Measurements from ENCODE around the gene FBXO4.

Gene FBXO4, protein sequence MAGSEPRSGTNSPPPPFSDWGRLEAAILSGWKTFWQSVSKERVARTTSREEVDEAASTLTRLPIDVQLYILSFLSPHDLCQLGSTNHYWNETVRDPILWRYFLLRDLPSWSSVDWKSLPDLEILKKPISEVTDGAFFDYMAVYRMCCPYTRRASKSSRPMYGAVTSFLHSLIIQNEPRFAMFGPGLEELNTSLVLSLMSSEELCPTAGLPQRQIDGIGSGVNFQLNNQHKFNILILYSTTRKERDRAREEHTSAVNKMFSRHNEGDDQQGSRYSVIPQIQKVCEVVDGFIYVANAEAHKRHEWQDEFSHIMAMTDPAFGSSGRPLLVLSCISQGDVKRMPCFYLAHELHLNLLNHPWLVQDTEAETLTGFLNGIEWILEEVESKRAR

DNA sequence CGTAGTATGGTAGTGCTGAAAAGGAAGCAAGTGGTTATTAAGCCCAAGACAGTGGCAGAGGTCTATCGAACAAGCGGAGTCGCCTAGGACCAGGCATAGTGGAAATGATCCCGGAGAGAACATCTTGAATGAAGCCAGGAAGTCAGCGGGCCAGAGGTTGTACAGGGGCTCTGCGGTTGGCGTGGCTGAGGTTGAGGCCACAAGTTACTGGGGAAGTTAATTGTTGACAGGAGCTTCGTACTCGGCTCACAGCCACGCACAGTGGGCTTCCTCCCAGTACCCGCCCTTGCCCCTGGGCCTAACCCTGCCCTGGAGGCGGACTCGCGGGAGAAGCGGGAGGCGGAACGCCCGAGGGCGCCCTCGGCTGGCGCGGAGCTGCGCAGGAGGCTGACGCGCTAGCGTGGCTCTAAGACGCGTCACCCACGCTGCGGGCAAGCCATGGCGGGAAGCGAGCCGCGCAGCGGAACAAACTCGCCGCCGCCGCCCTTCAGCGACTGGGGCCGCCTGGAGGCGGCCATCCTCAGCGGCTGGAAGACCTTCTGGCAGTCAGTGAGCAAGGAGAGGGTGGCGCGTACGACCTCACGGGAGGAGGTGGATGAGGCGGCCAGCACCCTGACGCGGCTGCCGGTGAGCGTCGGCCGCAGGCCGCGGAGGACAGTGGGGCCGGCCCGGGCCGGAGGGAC lies at the start of gene FBXO4:
TSS of gene FBXO4 (plus strand) at position 410 of the 683 bp plus-strand sequence. CDS start at position 439, 29 bp downstream.
- Histone ChIP-seq H3K27me3 (ENCODE audit: low read depth, low read length) (no peaks in the 10 kb centered on the region), H3K27ac (ENCODE audit: low read length) (peak within 1 kb of the TSS; percentile 90), H3K4me1 (ENCODE audit: control insufficient read depth in 1 of 2, insufficient read depth in 2 of 2, low read length in 2 of 2) (peaks cover 0 to 5% of the 10 kb centered on the region in 2 donors)

DNA sequence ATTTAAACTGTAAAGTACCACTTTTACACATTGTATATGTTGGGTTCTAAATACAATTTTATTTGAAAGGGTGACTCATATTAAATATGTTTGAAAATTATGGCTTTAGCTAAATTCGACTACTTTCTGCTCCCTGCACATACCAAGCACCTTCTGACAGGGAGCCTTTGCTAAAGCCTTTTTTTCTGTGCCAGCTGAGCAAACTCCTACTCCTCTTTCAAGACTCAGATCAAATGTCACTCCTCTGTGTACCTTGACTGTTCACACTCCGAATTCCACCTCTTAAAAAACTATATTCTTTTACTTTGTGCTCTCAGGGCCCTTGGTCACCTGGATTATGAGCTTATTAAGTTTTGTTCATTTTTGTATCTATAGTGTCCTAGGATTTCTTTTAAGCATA lies 48.4 kb upstream of the FBXO4 start:
- H3K4me1 ChIP-seq (ENCODE audit: control insufficient read depth in 1 of 2, insufficient read depth in 2 of 2, low read length in 2 of 2), result no peaks in the 10 kb centered on the region

More for the DNA sequence above, at the start of gene FBXO4:
- no peaks in the 10 kb centered on the region for H3K9me3 ChIP-seq (ENCODE audit: control insufficient read depth in 1 of 2, low read length in 2 of 2)
- peak within 1 kb of the TSS; percentile 72 to 73 for H3K4me3 ChIP-seq (ENCODE audit: low read depth in 1 of 2, low read length in 2 of 2)
- peaks cover 11 to 24% of the 10 kb centered on the region in 2 donors for H3K36me3 ChIP-seq (ENCODE audit: control insufficient read depth in 1 of 2, insufficient read depth in 2 of 2, low read length in 2 of 2)

DNA sequence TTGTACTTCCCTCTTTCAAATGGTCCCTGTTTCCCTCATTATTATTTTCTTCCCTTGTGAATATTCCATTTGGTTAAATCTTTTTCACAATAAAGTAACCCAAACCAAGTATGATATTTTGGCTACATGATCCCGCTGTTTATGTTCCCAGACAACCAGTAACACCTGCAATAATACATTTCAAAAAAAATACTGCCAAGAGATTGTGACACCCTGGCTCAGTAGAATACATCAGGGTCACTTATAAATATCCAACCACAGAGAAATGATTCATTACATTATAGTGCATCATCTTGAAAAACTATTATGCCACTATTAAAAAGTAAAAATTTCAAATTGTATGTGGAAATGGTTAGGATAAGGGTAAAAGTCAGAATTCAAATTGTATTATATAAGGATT lies 47.7 kb upstream of the FBXO4 start:
- no peaks in the 10 kb centered on the region for H3K36me3 ChIP-seq (ENCODE audit: control insufficient read depth in 1 of 2, insufficient read depth in 2 of 2, low read length in 2 of 2)
- no peaks in the 10 kb centered on the region for H3K4me1 ChIP-seq (ENCODE audit: control insufficient read depth in 1 of 2, insufficient read depth in 2 of 2, low read length in 2 of 2)
- H3K4me3 ChIP-seq (ENCODE audit: low read depth in 1 of 2, low read length in 2 of 2), result no peak overlapping the region
- H3K27ac ChIP-seq (ENCODE audit: low read length), result no peak overlapping the region
- no peaks in the 10 kb centered on the region for H3K9me3 ChIP-seq (ENCODE audit: control insufficient read depth in 1 of 2, low read length in 2 of 2)
- H3K27me3 ChIP-seq (ENCODE audit: low read depth, low read length), result no peaks in the 10 kb centered on the region

More for the DNA sequence above, 48.4 kb upstream of the FBXO4 start:
- H3K9me3 ChIP-seq (ENCODE audit: control insufficient read depth in 1 of 2, low read length in 2 of 2), result no peaks in the 10 kb centered on the region
- H3K4me3 ChIP-seq (ENCODE audit: low read depth in 1 of 2, low read length in 2 of 2), result no peak overlapping the region
- H3K36me3 ChIP-seq (ENCODE audit: control insufficient read depth in 1 of 2, insufficient read depth in 2 of 2, low read length in 2 of 2), result no peaks in the 10 kb centered on the region
- H3K27ac ChIP-seq (ENCODE audit: low read length), result no peak overlapping the region
- H3K27me3 ChIP-seq (ENCODE audit: low read depth, low read length), result no peaks in the 10 kb centered on the region

DNA sequence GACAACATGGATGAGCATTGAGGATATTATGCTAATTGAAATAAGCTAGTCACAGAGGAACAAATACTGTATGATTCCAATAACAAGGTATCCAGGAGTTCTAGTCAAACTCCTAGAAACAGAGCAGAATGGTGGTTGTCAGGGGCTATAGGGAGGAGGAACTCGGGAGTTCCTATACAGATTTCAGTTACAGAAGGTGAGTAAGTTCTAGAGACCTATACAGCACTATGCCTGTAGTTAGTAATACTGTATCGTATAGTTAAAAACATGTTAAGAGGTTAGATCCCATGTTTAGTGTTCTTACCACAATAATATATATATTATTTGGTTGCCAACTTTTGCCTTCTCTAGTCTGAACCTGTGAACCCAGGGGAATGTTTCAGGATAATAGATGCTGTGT lies 46.9 kb upstream of the FBXO4 start:
- no peaks in the 10 kb centered on the region for H3K4me1 ChIP-seq (ENCODE audit: control insufficient read depth in 1 of 2, insufficient read depth in 2 of 2, low read length in 2 of 2)
- H3K4me3 ChIP-seq (ENCODE audit: low read depth in 1 of 2, low read length in 2 of 2), result no peak overlapping the region
- H3K9me3 ChIP-seq (ENCODE audit: control insufficient read depth in 1 of 2, low read length in 2 of 2), result no peaks in the 10 kb centered on the region
- no peaks in the 10 kb centered on the region for H3K27me3 ChIP-seq (ENCODE audit: low read depth, low read length)
- no peak overlapping the region for H3K27ac ChIP-seq (ENCODE audit: low read length)
- H3K36me3 ChIP-seq (ENCODE audit: control insufficient read depth in 1 of 2, insufficient read depth in 2 of 2, low read length in 2 of 2), result no peaks in the 10 kb centered on the region

DNA sequence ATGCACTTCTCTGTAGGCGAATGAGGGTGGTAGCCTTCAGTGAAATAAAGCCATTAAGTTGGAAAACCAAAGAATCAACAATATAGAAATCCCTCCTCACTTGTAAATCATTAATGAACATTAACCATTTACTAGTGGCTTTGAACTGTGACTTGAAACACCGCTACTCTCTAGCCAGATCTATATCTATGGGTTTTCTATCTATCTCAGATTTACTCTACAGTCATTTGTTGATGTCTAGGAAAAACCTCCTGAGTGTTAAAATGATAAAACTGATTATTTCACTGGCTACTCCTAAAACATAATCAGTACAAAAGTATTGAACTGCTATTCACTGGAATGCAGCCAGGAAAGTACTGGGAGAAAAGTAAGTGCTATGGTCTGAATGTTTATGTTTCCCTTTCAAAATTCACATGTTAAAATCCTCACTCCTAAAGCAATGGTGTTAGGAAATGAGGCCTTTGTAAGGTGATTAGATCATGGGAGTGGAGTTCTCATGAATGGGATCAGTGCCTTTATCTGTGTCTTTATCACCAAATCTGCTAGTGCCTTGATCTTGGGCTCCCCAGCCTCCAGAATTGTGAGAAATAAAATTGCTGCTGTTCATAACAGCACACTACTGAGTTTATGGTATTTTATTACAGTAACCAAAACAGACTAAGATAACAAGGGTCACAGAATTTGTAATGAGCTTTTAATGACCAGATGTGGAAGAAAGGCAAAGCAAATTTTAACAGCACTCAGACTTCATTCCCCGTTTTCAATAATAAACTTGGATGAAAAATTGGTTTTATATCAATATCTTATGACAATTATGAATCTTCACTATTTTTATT lies 46.2 kb upstream of the FBXO4 start:
- H3K27me3 ChIP-seq (ENCODE audit: low read depth, low read length), result no peaks in the 10 kb centered on the region
- no peaks in the 10 kb centered on the region for H3K4me1 ChIP-seq (ENCODE audit: control insufficient read depth in 1 of 2, insufficient read depth in 2 of 2, low read length in 2 of 2)
- no peaks in the 10 kb centered on the region for H3K36me3 ChIP-seq (ENCODE audit: control insufficient read depth in 1 of 2, insufficient read depth in 2 of 2, low read length in 2 of 2)
- no peak overlapping the region for H3K4me3 ChIP-seq (ENCODE audit: low read depth in 1 of 2, low read length in 2 of 2)
- H3K27ac ChIP-seq (ENCODE audit: low read length), result no peak overlapping the region
- H3K9me3 ChIP-seq (ENCODE audit: control insufficient read depth in 1 of 2, low read length in 2 of 2), result no peaks in the 10 kb centered on the region

DNA sequence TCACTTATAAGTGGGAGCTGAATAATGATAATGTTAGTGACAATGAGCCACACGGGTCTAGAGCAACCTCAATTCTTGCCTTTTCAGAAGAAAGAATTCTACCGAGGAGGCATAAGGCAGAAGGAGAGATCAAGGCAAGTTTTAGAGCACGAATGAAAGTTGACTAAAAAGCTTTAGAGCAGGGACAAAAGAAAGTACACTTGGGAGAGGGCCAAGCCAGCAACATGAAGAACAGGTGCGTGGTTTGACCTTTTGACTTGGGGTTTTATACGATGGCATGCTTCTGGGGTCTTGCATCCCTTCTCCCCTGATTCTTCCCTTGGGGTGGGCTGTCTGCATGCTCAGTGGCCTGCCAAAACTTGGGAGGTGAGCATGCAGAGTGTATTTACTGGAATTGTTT lies 42.3 kb upstream of the FBXO4 start:
- H3K36me3 ChIP-seq (ENCODE audit: control insufficient read depth in 1 of 2, insufficient read depth in 2 of 2, low read length in 2 of 2), result no peaks in the 10 kb centered on the region
- no peaks in the 10 kb centered on the region for H3K4me1 ChIP-seq (ENCODE audit: control insufficient read depth in 1 of 2, insufficient read depth in 2 of 2, low read length in 2 of 2)
- no peaks in the 10 kb centered on the region for H3K9me3 ChIP-seq (ENCODE audit: control insufficient read depth in 1 of 2, low read length in 2 of 2)
- no peak overlapping the region for H3K4me3 ChIP-seq (ENCODE audit: low read depth in 1 of 2, low read length in 2 of 2)
- H3K27ac ChIP-seq (ENCODE audit: low read length), result no peak overlapping the region
- no peaks in the 10 kb centered on the region for H3K27me3 ChIP-seq (ENCODE audit: low read depth, low read length)

DNA sequence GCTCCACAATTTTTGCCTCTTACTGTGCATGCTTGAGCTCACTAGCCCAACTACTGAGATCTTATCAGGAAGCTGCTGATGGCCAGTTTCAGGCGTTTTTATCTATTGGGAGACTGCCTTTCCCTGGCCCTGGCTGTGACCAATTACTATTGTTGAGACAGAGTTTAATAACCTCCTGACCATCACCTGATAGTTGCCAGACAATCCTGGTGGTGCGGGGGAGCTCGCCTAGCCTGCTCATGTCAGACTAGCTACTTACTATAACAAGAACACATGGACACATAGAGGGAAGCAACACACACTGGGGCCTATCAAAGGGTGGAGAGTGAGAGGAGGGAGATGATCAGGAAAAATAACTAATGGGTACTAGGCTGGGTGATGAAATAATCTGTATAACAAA lies 41.8 kb upstream of the FBXO4 start:
- Histone ChIP-seq H3K27me3 (ENCODE audit: low read depth, low read length) (no peaks in the 10 kb centered on the region), H3K27ac (ENCODE audit: low read length) (no peak overlapping the region), H3K4me1 (ENCODE audit: control insufficient read depth in 1 of 2, insufficient read depth in 2 of 2, low read length in 2 of 2) (no peaks in the 10 kb centered on the region), H3K36me3 (ENCODE audit: control insufficient read depth in 1 of 2, insufficient read depth in 2 of 2, low read length in 2 of 2) (no peaks in the 10 kb centered on the region), H3K9me3 (ENCODE audit: control insufficient read depth in 1 of 2, low read length in 2 of 2) (no peaks in the 10 kb centered on the region), H3K4me3 (ENCODE audit: low read depth in 1 of 2, low read length in 2 of 2) (no peak overlapping the region)

DNA sequence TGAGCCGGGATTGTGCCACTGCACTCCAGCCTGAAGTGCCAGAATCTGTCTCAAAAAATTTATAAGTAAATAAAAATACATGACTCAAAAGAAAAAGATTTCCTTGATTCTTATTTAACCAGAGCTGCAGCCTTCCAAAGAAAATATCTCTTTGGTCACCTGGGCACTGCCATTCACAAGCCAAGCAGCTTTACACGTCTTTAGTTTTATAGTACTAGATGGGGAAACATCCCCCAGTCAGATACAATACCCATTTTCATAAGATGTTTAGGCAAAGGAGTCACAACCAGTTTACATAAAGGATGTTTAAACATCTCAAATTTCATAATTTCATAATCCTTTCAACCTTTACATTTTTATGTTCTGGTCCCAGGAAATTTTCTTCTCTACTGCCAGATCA lies 41.1 kb upstream of the FBXO4 start:
- H3K4me1 ChIP-seq (ENCODE audit: control insufficient read depth in 1 of 2, insufficient read depth in 2 of 2, low read length in 2 of 2), result no peaks in the 10 kb centered on the region

DNA sequence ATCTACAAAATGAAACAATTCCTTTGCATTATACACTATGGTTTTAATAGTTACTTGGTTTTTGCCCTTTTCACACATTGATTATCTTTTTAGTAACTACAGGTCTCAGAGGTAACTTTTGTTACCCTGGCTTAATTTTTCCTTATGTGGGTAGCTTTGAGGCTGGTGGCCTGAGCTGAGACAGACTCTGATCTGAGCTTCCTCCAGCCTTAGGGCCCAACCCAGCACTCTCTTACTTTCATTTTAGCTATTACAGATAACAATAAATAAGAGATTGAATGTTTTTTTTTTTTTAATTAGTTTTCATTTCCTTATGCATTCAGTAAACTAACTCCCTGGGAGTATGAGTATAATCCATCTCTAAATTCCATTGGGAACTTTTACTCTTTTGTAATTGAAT lies 39.8 kb upstream of the FBXO4 start:
- Histone ChIP-seq H3K27me3 (ENCODE audit: low read depth, low read length) (no peaks in the 10 kb centered on the region), H3K4me3 (ENCODE audit: low read depth in 1 of 2, low read length in 2 of 2) (no peak overlapping the region), H3K27ac (ENCODE audit: low read length) (no peak overlapping the region), H3K9me3 (ENCODE audit: control insufficient read depth in 1 of 2, low read length in 2 of 2) (no peaks in the 10 kb centered on the region), H3K4me1 (ENCODE audit: control insufficient read depth in 1 of 2, insufficient read depth in 2 of 2, low read length in 2 of 2) (no peaks in the 10 kb centered on the region), H3K36me3 (ENCODE audit: control insufficient read depth in 1 of 2, insufficient read depth in 2 of 2, low read length in 2 of 2) (no peaks in the 10 kb centered on the region)

More for the DNA sequence above, 41.1 kb upstream of the FBXO4 start:
- no peak overlapping the region for H3K27ac ChIP-seq (ENCODE audit: low read length)
- no peaks in the 10 kb centered on the region for H3K9me3 ChIP-seq (ENCODE audit: control insufficient read depth in 1 of 2, low read length in 2 of 2)
- no peak overlapping the region for H3K4me3 ChIP-seq (ENCODE audit: low read depth in 1 of 2, low read length in 2 of 2)
- no peaks in the 10 kb centered on the region for H3K36me3 ChIP-seq (ENCODE audit: control insufficient read depth in 1 of 2, insufficient read depth in 2 of 2, low read length in 2 of 2)
- no peaks in the 10 kb centered on the region for H3K27me3 ChIP-seq (ENCODE audit: low read depth, low read length)

DNA sequence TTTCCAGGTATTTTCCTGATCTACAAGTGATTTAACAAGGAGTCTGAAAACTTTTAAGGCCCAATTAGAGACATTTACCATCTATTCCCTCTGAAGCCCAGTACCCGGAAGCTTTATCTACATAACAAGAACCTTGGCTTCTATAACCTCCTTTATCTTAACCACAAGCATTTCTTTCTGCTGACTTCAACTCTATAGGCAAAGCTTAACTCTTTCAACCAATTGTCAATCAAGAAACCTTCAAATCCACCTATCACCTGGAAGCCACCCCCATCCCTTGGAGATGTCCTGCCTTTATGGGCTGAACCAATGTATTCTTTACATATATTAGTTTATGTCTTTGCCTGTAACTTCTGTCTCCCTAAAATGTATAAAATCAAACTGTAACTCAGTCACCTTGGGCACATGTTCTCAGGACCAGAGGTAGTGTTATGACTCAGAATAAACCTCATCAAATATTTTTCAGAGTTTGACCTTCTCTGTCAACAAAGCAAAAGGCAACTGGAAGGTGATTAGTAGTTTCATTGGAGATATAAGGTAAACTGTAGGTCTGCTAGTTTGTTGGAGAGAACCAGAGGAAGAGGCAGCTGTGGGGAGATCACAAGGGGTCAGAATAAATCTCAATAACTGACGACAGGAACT lies 33.9 kb upstream of the FBXO4 start:
- H3K9me3 ChIP-seq (ENCODE audit: control insufficient read depth in 1 of 2, low read length in 2 of 2), result no peaks in the 10 kb centered on the region

DNA sequence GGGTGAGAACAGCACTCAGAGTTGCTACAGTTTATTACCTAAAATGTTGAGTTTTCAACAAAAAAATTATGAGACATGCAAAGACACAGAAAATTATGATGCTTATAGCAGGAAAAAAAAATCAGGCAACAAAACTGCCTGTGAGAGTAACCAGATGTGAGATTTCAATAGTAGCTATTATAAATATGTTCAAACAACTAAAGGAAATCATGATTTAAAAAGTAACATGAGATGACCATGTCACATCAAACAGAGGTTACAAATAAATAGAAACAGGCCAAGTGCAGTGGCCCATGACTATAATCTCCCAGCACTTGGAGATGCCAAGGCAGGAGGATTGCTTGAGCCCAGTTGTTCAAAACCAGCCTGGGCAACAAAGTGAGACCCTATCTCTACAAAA lies 33.0 kb upstream of the FBXO4 start:
- H3K36me3 ChIP-seq (ENCODE audit: control insufficient read depth in 1 of 2, insufficient read depth in 2 of 2, low read length in 2 of 2), result no peaks in the 10 kb centered on the region
- H3K4me3 ChIP-seq (ENCODE audit: low read depth in 1 of 2, low read length in 2 of 2), result no peak overlapping the region
- H3K27ac ChIP-seq (ENCODE audit: low read length), result no peak overlapping the region
- no peaks in the 10 kb centered on the region for H3K9me3 ChIP-seq (ENCODE audit: control insufficient read depth in 1 of 2, low read length in 2 of 2)
- no peaks in the 10 kb centered on the region for H3K27me3 ChIP-seq (ENCODE audit: low read depth, low read length)
- H3K4me1 ChIP-seq (ENCODE audit: control insufficient read depth in 1 of 2, insufficient read depth in 2 of 2, low read length in 2 of 2), result no peaks in the 10 kb centered on the region

More for the DNA sequence above, 33.9 kb upstream of the FBXO4 start:
- Histone ChIP-seq H3K4me1 (ENCODE audit: control insufficient read depth in 1 of 2, insufficient read depth in 2 of 2, low read length in 2 of 2) (no peaks in the 10 kb centered on the region), H3K27ac (ENCODE audit: low read length) (no peak overlapping the region), H3K4me3 (ENCODE audit: low read depth in 1 of 2, low read length in 2 of 2) (no peak overlapping the region), H3K36me3 (ENCODE audit: control insufficient read depth in 1 of 2, insufficient read depth in 2 of 2, low read length in 2 of 2) (no peaks in the 10 kb centered on the region), H3K27me3 (ENCODE audit: low read depth, low read length) (no peaks in the 10 kb centered on the region)
